NCI-H510A treated with DMSO at 0.1 percent for 48 hours (cell line): ENCODE results near the gene ADGRF1.
"Not testable (repeated sequence)": the region's sequence is repeated elsewhere in the genome, so short reads cannot be mapped to it uniquely, and the experiment has no call there.

Experiments
- DNase-seq: peaks from one replicate; lab custom pipeline; 2025; lab: John Stamatoyannopoulos, UW

The ADGRF1 gene

DNA sequence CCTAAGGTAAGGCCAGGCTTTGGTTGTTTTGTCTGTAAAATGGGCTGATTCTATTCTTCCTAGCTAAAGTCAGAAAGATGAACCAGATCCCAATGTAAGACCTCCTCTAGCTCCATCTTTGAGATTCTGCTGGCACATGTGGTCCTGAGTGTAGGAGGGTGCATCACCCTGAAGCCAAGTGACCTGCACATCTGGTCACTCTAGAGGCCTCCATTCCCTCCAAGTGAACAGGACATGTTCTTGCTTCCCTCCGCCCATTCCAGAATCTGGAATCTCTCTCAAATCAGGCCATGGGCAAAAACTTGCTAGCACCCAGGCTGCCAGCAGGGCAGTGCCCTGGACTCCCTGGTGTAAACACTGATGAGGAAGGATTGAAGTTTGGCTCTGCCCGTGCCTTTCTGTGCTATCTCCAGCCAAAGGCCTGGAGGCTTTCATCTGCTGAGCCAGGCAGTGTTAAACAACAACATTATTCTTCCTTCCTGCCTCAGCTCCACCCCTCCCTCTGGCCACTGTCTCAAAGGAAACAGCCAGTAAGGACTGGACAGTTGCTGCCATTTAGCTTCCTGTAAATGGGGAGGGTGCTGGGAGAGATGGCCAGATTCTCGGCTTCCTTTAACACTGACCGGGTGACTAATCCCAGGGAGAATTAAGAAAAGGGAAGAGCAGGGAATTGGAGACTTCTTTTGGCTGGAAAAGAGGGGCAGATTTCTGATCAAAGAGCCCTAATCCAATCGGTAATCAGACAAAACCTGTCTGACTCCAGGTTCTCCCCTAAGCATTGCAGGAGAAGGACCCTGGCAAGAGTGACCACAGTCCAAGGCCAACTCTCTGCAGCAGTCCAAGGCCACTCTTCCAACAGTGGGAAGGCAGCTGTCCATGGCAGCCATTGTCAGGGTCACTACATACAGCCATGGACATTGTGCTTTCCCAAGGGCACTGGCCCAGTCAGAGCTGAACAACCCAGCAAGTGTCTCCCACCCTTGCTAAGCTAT, 19.5 kb upstream of the ADGRF1 start:
- no peak for DNase-seq

DNA sequence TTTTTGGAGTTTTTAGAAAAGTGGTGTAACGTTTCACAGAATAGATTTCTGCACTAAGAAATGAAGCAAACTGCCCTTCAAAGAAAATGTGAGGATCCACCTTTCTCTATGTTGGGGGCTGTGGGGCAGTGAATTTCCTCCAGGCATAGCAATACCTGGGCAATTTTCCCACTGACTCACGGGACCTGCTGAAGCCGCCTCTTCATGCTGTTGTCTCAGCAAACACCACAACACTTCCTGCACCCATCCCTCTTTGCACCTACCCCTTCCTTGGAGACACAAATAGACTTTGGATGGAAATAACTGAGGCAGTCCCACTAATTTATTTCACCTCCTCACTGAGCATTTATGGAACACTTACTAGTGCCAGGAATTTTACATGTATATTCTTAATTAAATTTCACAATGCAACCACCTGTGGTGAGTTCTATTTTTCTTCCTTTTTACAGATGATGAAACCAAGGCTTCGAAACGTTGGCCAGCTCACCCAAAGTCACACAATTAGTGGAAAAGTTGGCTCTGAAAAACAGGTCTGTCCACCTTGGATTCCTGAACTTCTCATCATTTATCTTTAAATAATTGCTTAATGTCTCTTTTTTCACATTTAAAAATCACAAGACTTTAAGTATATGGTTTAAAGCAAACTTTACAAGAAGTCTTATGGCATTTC, 17.2 kb upstream of the ADGRF1 start:
- no peak for DNase-seq

DNA sequence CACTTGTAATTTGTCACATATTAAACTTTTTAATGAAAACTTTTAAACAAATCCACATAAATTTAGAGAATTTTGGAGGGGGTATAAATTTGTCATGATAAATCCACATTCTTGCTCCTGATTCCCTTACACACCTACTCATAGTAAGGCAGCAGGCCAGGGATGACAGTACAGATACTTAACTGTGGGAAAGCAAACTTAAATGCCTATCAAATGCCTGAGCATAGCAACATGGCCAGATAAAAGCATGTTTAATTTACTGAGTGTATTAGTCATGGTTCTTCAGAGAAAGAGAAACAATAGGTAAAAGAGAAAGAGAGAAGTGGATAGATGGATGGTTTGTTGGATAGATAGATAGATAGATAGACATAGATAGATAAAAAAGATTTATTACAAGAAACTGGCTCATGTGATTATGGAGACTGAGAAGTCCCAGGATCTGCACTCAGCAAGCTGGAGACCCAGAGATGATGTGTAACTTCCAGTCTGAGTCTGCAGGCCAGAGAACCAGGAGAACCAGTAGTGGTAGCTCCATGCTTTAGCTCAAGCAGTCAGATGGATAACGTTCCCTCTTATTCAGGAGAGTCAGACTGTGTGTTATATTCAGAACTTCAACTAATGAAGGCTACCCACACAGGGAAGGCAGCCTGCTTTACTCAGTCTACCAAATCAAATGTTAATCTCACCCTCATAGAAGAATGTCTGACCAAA, 15.9 kb upstream of the ADGRF1 start:
- DNase-seq, result no peak

DNA sequence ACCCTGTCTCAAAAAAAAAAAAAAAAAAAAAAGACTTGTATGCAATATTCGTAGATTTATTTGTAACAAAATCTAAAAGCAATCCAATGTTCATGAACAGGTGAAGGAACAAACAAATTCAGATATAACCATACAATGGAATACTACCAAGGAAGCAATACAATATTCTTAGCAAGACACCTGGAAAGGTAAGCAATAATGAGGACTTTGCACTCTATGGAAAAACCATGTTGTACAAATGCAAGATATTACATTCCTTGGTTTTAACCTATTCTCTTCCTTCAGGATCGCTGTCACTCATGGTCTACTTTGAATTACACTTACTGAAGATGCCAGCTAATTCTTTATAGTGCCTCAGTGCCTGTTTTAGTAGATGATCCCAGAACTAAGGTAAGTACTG, 14.7 kb upstream of the ADGRF1 start:
- no peak for DNase-seq

DNA sequence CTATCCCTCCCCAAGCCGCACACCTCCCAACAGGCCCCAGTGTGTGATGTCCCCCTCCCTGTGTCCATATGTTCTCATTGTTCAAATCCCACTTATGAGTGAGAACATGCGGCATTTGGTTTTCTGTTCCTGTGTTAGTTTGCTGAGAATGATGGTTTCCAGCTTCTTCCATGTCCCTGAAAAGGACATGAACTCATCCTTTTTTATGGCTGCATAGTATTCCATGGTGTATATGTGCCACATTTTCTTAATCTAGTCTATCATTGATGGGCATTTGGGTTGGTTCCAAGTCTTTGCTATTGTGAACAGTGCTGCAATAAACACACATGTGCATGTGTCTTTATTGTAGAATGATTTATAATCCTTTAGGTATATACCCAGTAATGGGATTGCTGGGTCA, 12.2 kb upstream of the ADGRF1 start:
- not testable (repeated sequence) for DNase-seq

DNA sequence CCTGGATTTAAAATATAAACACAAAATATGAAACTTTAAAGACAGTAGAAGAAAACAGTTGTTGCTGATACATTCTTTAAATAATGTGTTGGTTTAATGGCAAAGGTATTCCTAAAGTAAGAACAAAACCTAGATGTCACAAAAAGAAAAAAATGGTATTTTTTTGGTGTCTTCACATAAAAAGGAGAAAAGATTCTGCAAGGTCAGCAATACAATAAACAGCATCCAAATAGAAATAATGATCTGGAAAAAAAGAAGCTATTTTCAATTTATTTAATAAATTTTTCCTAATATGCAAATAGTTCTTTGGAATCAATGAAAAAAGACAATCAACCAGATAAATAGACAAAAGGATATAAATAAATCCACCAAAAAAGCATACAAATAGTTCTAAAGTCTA, 6.5 kb upstream of the ADGRF1 start:
- no peak for DNase-seq

DNA sequence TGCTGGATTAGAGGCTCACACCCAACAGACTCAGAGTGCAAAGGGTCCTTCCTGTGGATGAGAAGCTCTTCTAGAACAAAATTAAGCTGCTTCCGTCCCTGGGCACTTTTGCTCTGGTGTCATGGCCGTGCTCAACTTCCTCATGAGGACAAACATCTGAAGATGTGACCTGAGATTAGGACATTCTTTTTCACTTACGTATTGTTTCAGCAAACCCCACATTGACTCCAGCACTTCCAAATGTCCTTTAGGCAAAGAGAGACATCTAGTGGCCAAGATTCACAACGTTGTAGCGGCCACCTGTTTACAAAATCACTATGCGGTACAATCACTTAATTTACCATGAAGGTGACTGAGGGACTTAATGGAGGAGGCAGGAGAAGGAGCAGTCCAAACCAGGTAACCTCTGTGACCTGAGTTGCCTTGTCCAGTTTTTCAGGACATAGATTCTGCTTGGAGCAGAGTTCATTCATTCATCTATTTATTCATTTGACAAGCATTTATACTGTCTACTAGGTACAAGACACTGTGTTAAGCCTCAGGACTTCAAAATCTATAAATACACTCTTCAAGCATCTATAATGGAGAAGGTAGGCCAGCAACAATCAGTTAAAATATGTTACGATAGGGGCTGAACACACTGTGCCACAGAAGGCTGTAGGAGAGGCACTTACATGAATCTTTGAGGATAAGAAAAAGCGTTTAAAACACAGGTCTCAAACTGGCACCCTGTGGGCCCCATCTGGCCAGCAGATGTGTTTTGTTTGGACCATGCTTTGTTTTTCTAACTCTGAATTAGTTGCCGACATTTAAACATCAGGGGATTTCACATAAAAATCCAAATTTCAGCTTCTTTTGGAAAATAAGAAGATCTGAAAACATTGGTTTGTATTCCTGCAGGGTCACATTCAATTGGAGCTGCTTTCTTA, 5.6 kb upstream of the ADGRF1 start:
- DNase-seq, result peak; percentile 95

DNA sequence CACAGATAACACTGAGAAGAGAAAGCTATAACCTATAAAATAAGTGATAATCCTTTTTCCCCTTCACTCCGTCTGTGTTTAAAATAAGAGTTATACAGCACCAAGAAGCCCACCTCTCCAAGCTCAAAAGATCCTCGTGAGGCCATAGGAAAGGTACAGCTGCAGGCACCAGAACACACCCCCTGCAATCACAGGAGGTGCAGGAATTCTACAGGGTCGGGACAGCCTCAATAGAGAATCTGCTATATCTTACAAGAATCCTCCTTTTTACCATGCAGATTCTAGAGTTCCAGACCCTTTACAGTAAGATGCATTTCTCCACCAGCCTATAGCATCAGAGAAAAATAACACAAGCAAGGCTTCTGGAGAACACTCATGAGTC, 5.0 kb upstream of the ADGRF1 start:
- DNase-seq, result no peak

DNA sequence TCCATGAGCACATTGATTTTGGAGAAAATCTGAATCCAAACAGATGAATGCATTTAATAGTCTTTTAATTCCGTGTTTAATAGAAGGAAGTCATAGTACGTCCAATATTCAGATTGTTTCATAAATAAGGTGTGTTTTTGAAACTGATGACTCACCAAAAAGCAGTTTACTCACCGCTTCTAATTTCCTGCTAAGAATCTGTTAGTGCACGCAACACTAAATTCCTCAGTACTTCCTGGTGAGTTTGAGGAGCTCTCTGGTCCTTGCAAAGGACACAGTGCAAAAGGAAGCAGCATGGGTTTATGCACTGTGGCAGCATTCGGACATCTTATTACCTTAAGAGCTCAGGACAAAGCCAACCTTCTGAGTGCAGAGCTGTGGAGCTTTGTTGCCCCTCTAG, 2.3 kb upstream of the ADGRF1 start:
- peak; percentile 49 for DNase-seq

DNA sequence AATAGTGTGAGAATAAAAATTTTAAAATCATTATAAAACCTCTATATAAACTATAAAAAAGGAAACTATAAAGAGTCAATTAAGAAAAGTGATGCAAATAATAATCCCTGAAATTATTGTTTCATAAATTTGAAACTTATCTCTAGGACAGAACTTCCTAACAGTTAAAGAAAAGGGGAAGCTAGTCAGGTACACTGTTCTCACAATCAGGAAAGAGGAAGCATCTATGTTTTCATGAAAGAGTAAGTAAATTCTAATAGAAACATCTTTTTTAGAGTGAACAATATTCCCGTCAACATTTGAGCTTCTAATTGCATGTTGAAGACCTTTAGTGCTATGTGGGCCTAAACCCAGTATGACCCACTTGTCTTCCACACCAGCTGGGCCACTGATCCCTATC, 1.2 kb upstream of the ADGRF1 start:
- no peak for DNase-seq

DNA sequence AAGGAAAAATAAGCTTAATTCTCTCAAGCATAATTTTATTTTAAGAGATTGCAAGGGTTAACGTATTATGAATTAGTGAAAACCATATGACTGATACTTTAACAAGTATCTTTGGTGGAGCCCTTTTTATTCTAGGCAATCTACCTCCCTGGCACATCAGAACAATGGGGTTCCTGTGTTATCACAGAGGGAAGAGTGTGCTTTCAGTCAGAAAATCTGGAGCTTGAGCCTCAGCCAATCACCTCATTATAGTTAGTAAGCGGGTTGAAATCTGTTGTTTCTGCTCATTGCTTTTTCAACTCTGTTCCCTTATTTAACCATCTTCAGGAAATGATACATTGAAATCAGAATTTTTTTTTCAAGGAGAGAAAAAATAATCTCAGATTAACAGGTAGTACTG, 391 bp downstream of the ADGRF1 start:
- no peak for DNase-seq

DNA sequence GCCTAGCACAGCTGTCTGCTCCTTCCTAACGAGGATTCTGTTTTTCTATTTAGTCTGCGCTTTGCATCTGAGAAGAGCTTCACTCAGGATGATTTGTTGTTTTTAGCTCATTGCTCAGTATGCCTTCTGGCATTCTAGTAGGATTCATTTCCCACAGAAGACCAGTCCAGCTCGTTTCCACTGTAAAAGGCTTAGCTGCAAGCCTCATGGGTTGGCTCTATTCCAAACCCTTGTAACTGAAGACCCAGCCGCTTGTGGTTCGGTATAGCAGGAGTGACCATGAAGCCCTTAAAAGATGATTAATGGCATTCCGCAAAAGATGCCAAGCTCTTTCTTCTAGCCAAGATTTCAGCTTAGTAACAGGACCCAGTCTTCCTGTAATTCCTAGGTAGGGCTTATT, 7.2 kb downstream of the ADGRF1 start:
- DNase-seq, result peak; percentile 96

DNA sequence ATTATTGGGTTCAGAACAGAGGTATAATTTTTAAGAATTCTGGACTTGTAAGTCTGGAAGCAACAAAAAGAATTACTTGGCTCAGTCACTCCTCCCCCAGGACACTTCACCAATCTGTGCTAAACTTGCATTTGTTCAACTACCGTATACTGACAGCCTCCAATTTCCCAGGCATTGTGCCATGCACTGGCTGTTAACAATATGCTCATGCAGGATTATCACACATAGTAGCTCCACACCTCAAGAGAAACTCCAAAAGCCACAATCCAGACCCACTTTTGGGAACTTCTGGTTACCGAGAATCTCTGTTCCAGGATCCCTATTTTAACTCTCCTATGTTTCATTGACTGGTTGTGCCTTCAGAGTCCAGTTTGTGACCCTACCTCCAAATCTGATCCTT, 7.7 kb downstream of the ADGRF1 start:
- DNase-seq, result no peak

DNA sequence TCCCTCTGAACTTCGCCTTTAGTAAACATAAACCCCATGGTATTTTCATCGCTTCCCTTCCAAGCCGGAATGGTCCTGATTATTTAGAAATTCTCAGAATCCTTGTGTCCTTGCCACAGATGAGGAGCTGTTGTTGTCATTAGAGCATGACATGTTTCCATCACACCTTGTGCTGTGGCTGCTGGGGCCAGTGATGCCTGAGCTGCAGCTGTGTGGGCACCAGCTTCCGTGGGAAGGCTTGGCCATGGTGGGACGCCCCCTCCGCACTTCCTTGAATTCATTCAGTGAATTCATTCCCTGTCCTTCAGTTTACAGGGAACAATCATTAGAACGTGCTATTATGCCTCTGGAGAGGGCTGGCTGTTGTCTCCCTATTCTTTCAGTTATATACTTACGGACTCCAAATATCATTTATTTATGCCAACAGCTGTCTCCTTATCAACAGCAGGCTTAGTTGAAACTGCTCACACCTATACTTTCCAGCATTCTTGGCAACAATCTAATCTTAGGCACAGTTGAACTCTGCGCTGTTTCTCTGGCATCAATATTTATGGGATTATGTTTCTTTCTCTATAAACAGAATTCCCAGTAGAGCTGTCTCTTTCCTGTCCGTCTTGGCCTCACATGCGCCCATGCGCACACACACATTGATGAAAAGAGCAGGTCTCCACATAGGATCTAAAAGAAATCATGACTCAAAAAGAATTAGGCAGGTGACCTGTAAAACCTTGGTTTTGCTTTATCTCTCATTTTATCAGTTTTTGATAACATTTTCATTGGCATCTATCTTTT, 9.0 kb downstream of the ADGRF1 start:
- DNase-seq, result no peak

DNA sequence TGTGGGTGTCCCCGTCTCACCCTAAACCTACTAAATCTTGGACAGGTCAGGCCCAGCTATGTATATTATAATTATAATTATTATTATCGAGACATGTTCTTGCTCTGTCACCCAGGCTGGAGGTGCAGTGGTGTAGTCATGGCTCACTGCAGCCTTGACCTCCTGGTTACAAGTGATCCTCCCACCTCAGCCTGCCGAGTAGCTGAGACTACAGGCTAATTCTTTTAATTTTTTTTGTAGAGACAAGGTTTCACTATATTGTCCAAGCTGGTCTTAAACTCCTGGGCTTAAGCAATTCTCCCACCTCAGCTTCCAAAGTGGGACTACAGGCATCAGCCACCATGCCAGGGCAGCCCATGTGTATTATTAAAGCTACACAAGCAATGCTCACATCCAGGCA, 10.5 kb downstream of the ADGRF1 start:
- DNase-seq, result no peak

DNA sequence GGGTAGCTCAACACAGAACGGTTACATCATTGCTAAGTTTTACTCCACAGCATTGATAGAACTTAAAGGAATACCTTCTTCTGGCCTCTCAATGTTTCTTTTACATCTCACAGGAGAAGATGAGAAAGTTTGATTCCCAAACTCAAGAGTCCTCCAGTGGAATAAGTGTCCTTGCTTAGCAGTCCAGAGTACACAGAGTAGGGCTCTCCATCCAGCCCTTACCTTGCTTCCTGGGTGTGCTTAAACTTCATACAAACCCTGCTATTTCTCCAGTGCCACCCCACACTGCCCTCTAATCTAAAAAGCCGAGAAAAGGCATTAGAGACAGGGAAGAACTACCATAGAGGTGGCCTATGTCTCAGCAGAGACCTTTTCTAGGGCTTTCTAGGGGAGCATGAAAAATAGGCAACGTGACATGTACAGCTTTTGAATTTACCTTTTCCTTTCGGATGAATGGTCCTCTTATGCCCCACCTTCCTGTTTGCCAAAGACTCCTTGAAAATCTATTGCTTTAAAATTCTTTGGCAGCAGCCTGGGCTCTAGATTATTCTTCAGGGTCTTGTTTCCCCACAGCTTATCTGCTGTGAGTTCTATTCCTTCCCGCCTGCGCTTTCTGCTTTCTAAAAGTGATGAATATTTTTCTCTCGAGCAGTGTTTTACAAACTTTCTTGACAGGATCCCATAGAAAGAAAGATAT, 12.1 kb downstream of the ADGRF1 start:
- DNase-seq, result no peak

DNA sequence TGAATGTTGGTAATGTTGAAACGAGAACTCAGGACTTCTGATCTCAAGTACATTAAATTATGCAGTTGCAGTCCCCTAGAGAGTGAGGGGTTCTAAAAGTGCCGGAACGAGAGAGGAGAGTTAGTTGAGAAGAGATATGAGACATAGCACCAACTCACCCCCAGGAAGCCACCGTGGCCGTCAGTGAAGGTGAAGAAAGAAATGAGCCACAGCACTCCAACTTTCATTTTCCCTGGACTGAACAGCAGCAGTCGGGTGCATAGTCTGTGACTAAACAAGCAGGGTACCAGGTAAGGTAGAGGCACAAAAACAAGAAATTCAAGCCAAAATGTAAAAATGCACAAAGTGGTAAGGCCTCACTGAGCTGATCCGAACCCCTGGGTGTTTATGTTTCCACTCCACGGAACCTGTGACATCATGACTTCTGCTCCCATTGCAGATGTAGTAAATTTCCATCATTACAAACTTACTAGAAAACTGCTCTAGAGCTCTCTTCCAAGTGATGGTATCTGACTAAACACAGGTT, 13.2 kb downstream of the ADGRF1 start:
- no peak for DNase-seq

DNA sequence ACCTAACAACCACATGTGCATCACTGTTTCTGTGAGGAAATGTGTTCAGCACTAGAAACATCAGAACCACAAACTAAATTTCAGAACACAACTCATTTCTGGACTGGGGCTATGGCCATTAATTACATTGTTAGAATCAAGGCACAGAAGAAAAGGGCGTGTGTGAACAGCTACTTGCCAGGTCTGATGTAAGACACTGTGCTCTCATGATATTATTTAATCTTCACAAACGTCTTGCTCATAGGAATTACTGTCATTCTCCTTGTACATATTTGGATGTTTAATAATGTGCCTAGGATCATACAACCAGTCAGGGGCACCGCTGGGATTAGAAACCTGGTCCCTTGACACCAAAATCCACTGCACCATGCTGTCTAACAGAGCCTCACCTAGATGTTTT, 14.8 kb downstream of the ADGRF1 start:
- no peak for DNase-seq

DNA sequence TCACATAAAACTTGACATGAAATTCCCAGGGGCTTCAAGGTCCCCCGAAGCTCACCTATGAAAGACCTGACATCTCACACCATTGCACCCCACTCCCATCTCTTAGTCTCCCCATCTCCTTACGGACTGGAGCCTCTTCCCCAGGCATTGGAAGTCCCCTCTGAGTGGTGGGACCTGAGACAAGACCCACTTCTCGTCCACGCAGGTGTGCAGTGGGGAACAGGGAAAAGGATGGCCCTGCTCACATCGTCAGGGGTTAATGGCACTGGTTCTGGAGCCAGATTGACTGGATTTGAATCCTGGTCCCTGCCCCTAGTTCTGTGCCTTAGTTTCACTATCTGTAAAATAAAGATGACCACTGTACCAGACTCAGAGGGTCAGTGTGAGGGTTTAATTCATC, 15.5 kb downstream of the ADGRF1 start:
- no peak for DNase-seq

DNA sequence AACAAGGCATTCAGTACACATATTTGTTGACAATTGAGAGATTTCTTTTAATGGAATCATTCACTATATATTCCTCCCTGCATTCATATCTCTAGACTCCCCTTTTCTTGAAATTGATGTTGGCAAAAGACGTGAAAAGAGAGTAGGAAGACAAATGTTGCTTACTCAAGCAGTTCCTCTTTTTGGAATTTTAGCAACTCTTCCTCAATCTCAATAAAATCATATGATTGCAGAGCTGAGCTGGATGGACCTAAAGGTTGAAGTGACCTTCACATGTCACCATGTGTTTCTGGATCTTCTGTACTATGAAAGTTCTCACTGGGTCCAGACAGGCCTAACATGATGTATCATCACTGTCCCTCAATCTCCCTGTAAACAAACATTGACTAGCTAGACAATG, 18.6 kb downstream of the ADGRF1 start:
- DNase-seq, result no peak
